K562 (cell line): ENCODE results near the gene PEX6. TPM values are rescaled to one million over a fixed set of nuclear protein-coding genes. Genes with fewer than 3 reads are reported as not detected.
"Not testable (repeated sequence)": the region's sequence is repeated elsewhere in the genome, so short reads cannot be mapped to it uniquely, and the experiment has no call there.

Experiments
- ATAC-seq: fragments of 200-7000 bp; cut with Tn5 transposase; 3 replicates; pipeline ENCODE4 v1.9.1; 2020; ENCODE audit warnings: moderate library complexity
- BruUV-seq: library from RNA; stranded (reverse); fragments of 400-500 nt; replicated peaks from 2 replicates; lab custom pipeline; 2021; lab: Mats Ljungman, UMichigan
- CTCF ChIA-PET: fragments of 300-600 bp; formaldehyde crosslinking; extraction: SDS; loops from one replicate; lab custom pipeline; 2021; ENCODE audit warnings: low intra/inter-chr PET ratio; lab: Yijun Ruan, JAX
- POLR2A ChIA-PET: fragments of 300-600, 350-650 bp; sonication (Branson Sonifier 250); formaldehyde crosslinking; extraction: SDS; loops from one replicate; lab custom pipeline; 2021; ENCODE audit warnings: antibody characterized with exemption, inconsistent platforms; lab: Yijun Ruan, JAX
- DNase-seq, 4 experiments: peaks; one replicate each; pipeline versions ENCODE4 v3.0.0 to v3.0.0-alpha.2; 2011 to 2018; ENCODE audit warnings: low spot score in 3 of 4, mixed read lengths in 3 of 4; ENCODE audit errors: extremely low read depth in 1 of 4
- FAIRE-seq: peaks from 2 replicates; lab custom pipeline; 2011; peaks lifted over from hg19 to GRCh38; lab: Jason Lieb, UNC
- H2AFZ ChIP-seq: 2 replicates; pipeline ENCODE4 v1.6.0; 2011; ENCODE audit warnings: low read depth, low read length, control low read depth, inconsistent platforms
- H3K27ac ChIP-seq: fragments of 200-600 bp; 3 replicates; pipeline ENCODE4 v1.8.0; 2011; ENCODE audit warnings: low read depth, mild to moderate bottlenecking, control low read depth, inconsistent platforms, low read length, moderate library complexity, mixed read lengths; ENCODE audit errors: extremely low read depth
- H3K27me3 ChIP-seq, 2 experiments: fragments of 300-600 bp in 1 of 2; 2 replicates in 1 of 2; 3 replicates in 1 of 2; pipeline versions ENCODE4 v1.6.0 to v1.8.0; 2011; ENCODE audit warnings: inconsistent platforms in 2 of 2, low read length in 2 of 2, mild to moderate bottlenecking in 1 of 2, mixed read lengths in 1 of 2, moderate library complexity in 1 of 2; ENCODE audit not compliant: control insufficient read depth in 2 of 2, insufficient read depth in 2 of 2
- H3K36me3 ChIP-seq: fragments of 300-600 bp; 3 replicates; pipeline ENCODE4 v1.8.0; 2011; ENCODE audit warnings: mild to moderate bottlenecking, low read length, inconsistent platforms; ENCODE audit not compliant: control insufficient read depth, insufficient read depth
- H3K4me1 ChIP-seq, 2 experiments: fragments of 200-600 bp in 1 of 2; replicated peaks in 1 of 2; 2 replicates in 1 of 2; 3 replicates in 1 of 2; pipeline versions ENCODE4 v1.5.1 to v1.8.0; 2011; ENCODE audit warnings: inconsistent platforms in 2 of 2, low read length in 2 of 2, mild to moderate bottlenecking in 1 of 2, mixed read lengths in 1 of 2, moderate library complexity in 1 of 2; ENCODE audit not compliant: control insufficient read depth in 2 of 2, insufficient read depth in 2 of 2
- H3K4me2 ChIP-seq: 2 replicates; pipeline ENCODE4 v1.6.1; 2011; ENCODE audit warnings: low read length, control low read depth, inconsistent platforms, mixed read lengths; ENCODE audit not compliant: insufficient read depth
- H3K4me3 ChIP-seq: fragments of 200-600 bp; sonication (generic), shearing (Covaris generic); 2 replicates; pipeline ENCODE4 v1.5.1; 2016; ENCODE audit warnings: control low read depth, inconsistent platforms
- H3K79me2 ChIP-seq: fragments of 200-600 bp; 3 replicates; pipeline ENCODE4 v1.8.0; 2011; ENCODE audit warnings: low read length, inconsistent platforms; ENCODE audit not compliant: control insufficient read depth, insufficient read depth
- H3K9ac ChIP-seq, 2 experiments: 2 replicates each; pipeline versions ENCODE4 v1.6.0 to v1.6.1; 2011; ENCODE audit warnings: low read depth in 2 of 2, low read length in 2 of 2, control low read depth in 1 of 2, inconsistent platforms in 1 of 2, mild to moderate bottlenecking in 1 of 2, mixed read lengths in 1 of 2; ENCODE audit not compliant: insufficient read depth in 1 of 2
- H3K9me1 ChIP-seq: one replicate; pipeline ENCODE4 v1.6.0; 2011; ENCODE audit warnings: inconsistent platforms, mild to moderate bottlenecking, low read length, moderate library complexity; ENCODE audit not compliant: control insufficient read depth, insufficient read depth
- H3K9me3 ChIP-seq: replicated peaks from 2 replicates; pipeline ENCODE4 v1.5.1; 2011; ENCODE audit warnings: low read depth, low read length, inconsistent platforms; ENCODE audit not compliant: control insufficient read depth, insufficient read depth
- H4K20me1 ChIP-seq: replicated peaks from 2 replicates; pipeline ENCODE4 v1.6.1; 2011; ENCODE audit warnings: low read length, inconsistent platforms, mixed read lengths; ENCODE audit not compliant: control insufficient read depth, insufficient read depth
- CTCF ChIP-seq, 3 experiments: IDR thresholded peaks in 2 of 3; conservative IDR thresholded peaks in 1 of 3; 2 replicates each; pipeline ENCODE4 v1.5.1; 2011 to 2012; ENCODE audit warnings: low read length in 3 of 3, mild to moderate bottlenecking in 3 of 3, control low read depth in 2 of 3, improper control_type of control experiment in 1 of 3, inconsistent platforms in 1 of 3, low read depth in 1 of 3, mixed read lengths in 1 of 3, moderate library complexity in 1 of 3; ENCODE audit not compliant: insufficient read depth in 2 of 3
- RAD21 ChIP-seq, 2 experiments: fragments of 250-450 bp in 1 of 2; fragments of 450-650 bp in 1 of 2; sonication (Bioruptor Pico) in 1 of 2; formaldehyde crosslinking in 1 of 2; IDR thresholded peaks in 1 of 2; conservative IDR thresholded peaks in 1 of 2; 2 replicates each; pipeline versions ENCODE4 v1.4.0 to v1.8.0; 2020 to 2022; ENCODE audit warnings: mild to moderate bottlenecking in 2 of 2, moderate library complexity in 1 of 2
- REST ChIP-seq, 2 experiments: fragments of 450-650 bp; formaldehyde crosslinking in 1 of 2; IDR thresholded peaks; 2 replicates each; pipeline versions ENCODE4 v1.4.0 to v1.6.1; 2014 to 2020; ENCODE audit warnings: mild to moderate bottlenecking in 2 of 2, borderline replicate concordance in 1 of 2, low read depth in 1 of 2
- ZBED1 ChIP-seq: IDR thresholded peaks from 2 replicates; pipeline ENCODE4 v1.6.1; 2014
- WGBS: fragments of 100-300 bp; shearing (Covaris generic); methylation state at CpG from one replicate; pipeline ENCODE4 v1.1.6; 2016; ENCODE audit warnings: low coverage, mixed read lengths; ENCODE audit not compliant: insufficient coverage; ENCODE audit errors: missing lambda C conversion rate; 5-methylcytosine and 5-hydroxymethylcytosine counted together
- in situ Hi-C: fragments of 300-500 bp; cut with MboI; formaldehyde crosslinking; loops from 4 replicates; pipeline ENCODE4 v1.15.0; 2018; ENCODE audit warnings: inconsistent platforms, mixed read lengths
- intact Hi-C: fragments of 100-400 bp; cut with micrococcal nuclease; formaldehyde crosslinking; loops from 2 replicates; pipeline ENCODE4 v1.14.2; 2022
- polyA plus RNA-seq, 8 experiments: library from polyadenylated mRNA; depleted of rRNA in 4 of 8; stranded (reverse) in 5 of 8; unstranded in 3 of 8; fragments of >200 nt; fragmentation: Nextera tagmentation in 2 of 8; fragmentation: Illumina TruSeq in 1 of 8; extraction: Ambion mirVana in 2 of 8; extraction: Trizol in 1 of 8; gene quantifications; 2 replicates each; pipeline versions ENCODE4 v1.2.1 to v1.2.3, GENCODE V29; 2011 to 2014; ENCODE audit warnings: inconsistent platforms in 1 of 8, missing spikeins in 1 of 8
- total RNA-seq, 7 experiments: library from RNA; depleted of rRNA in 6 of 7; stranded (reverse); fragments of >200 nt in 6 of 7; fragmentation: Illumina TruSeq in 2 of 7; extraction: Trizol in 2 of 7; gene quantifications; 2 replicates each; pipeline versions ENCODE4 v1.2.1 to v1.2.3, GENCODE V29; 2011 to 2021; ENCODE audit warnings: low replicate concordance in 1 of 7

PEX6 gene
- total and polyA plus RNA-seq, 9 of the 15 experiments (the other 6 are each of a cell fraction or from before 2014, with no cell fraction given), result 0.17 to 20.8 (median 6.9) TPM

GRCh38 chr6:42958125-42958524 is 20.9 kb downstream of the PEX6 start:
- no peak overlapping the region for H3K9ac ChIP-seq
- H3K4me2 ChIP-seq, result no peak overlapping the region
- peaks cover 0 to 10% of the 10 kb centered on the region in 2 experiments; a peak in 1 of 5 replicates for H3K4me1 ChIP-seq
- no peak overlapping the region for H3K4me3 ChIP-seq
- ChIA-PET POLR2A (interaction anchor here (0.6 to 1.5 kb wide), 4 partner anchors 8 to 287 kb away, joined by 3 to 4 read pairs (median 3); no protein-coding TSS in a partner anchor), CTCF (no interaction called here)
- H3K27me3 ChIP-seq, result no peaks in the 10 kb centered on the region
- no peaks in the 10 kb centered on the region for H3K36me3 ChIP-seq
- no peak overlapping the region for H2AFZ ChIP-seq
- WGBS, result 50% methylated on average over 8 of the region's 8 CpGs
- TF ChIP-seq RAD21 (CRISPR knock-in tag; conservative IDR thresholded peaks at IDR 0.05 in 1 of 2, IDR thresholded peaks at IDR 0.05 in 1 of 2) (peak; percentile 8 to 55; a peak in 1 of 4 replicates), CTCF (IDR thresholded peaks at IDR 0.05 in 2 of 3, conservative IDR thresholded peaks at IDR 0.05 in 1 of 3; ENCODE audit: insufficient read depth in 2 of 3, low read depth in 1 of 3, low read length in 3 of 3) (peak; percentile 16 to 44 (median 25); a peak in 3 of 6 replicates), REST (IDR thresholded peaks at IDR 0.05; ENCODE audit: borderline replicate concordance) (peak; percentile 25; the same call in 1 of the 2 replicates), REST (CRISPR knock-in tag; IDR thresholded peaks at IDR 0.05; ENCODE audit: low read depth) (no peak), ZBED1 (no peak)
- BruUV-seq, result no TSS peak
- no peak for FAIRE-seq
- no peaks in the 10 kb centered on the region for H3K9me3 ChIP-seq
- peak in 1 of 4 experiments; percentile 40 for DNase-seq
- peak; percentile 73 for ATAC-seq
- in situ Hi-C loops (no loop called here), intact Hi-C loops (no loop called here)
- H3K27ac ChIP-seq, result no peak overlapping the region
- no peaks in the 10 kb centered on the region for H4K20me1 ChIP-seq
- H3K79me2 ChIP-seq, result no peaks in the 10 kb centered on the region
- H3K9me1 ChIP-seq, result no peaks in the 10 kb centered on the region

GRCh38 chr6:42954405-42954804 is 24.6 kb downstream of the PEX6 start:
- H2AFZ ChIP-seq, intact Hi-C loops, H3K4me3 ChIP-seq, H3K36me3 ChIP-seq, DNase-seq, FAIRE-seq, H3K4me1 ChIP-seq, H3K9me1 ChIP-seq, ATAC-seq, H3K9me3 ChIP-seq, H4K20me1 ChIP-seq, H3K27me3 ChIP-seq, BruUV-seq, CTCF ChIA-PET, H3K79me2 ChIP-seq, H3K9ac ChIP-seq, in situ Hi-C loops, H3K27ac ChIP-seq, H3K4me2 ChIP-seq: not testable (repeated sequence)
- WGBS, result 46% methylated on average over 4 of the region's 4 CpGs
- POLR2A ChIA-PET, result interaction anchor here (0.6 to 1.1 kb wide), 2 partner anchors 19 to 24 kb away, joined by 3 read pairs; no protein-coding TSS in a partner anchor
